Body of pancreas (tissue), 4 donors: ENCODE measurements around the gene RAB7A. TPM values are rescaled to one million over a fixed set of nuclear protein-coding genes. Genes with fewer than 3 reads are reported as not detected.

ENCODE experiments used
- ATAC-seq: fragments of 150-250 bp; one replicate; pipeline ENCODE4 v1.9.1; 2016
- DNase-seq, 4 donors: peaks; one replicate each; pipeline ENCODE4 v3.0.0-alpha.2; 2019
- H3K27ac ChIP-seq, 4 donors: fragments of 200-600 bp; sonication (generic); 1 replicate in 3 of 4; 2 replicates in 1 of 4; pipeline versions ENCODE4 v1.5.1 to v1.6.1; 2016 to 2019; ENCODE audit warnings: mild to moderate bottlenecking in 1 of 4, mixed read lengths in 1 of 4, moderate library complexity in 1 of 4
- H3K27me3 ChIP-seq, 2 donors: fragments of 200-600 bp; sonication (generic); one replicate each; pipeline ENCODE4 v1.6.0; 2016; ENCODE audit warnings: mild to moderate bottlenecking in 1 of 2
- H3K36me3 ChIP-seq, 2 donors: fragments of 200-600 bp; sonication (generic); replicated peaks in 1 of 2; 2 replicates each; pipeline ENCODE4 v1.5.1; 2016; ENCODE audit warnings: low read depth in 2 of 2; ENCODE audit not compliant: insufficient read depth in 1 of 2
- H3K4me1 ChIP-seq: fragments of 200-600 bp; sonication (generic); one replicate; pipeline ENCODE4 v1.6.0; 2016
- H3K4me3 ChIP-seq, 2 donors: fragments of 200-600 bp; sonication (generic); 1 replicate in 1 of 2; 2 replicates in 1 of 2; pipeline ENCODE4 v1.5.1; 2016 to 2019
- H3K9me3 ChIP-seq, 3 donors: fragments of 200-600 bp; sonication (generic); 1 replicate in 2 of 3; 2 replicates in 1 of 3; pipeline ENCODE4 v1.5.1; 2016
- CTCF ChIP-seq, 7 experiments: fragments of 450-650 bp in 4 of 7; fragments of 200-600 bp in 3 of 7; sonication (generic) in 3 of 7; IDR thresholded peaks; one replicate each; pipeline ENCODE4 v1.5.1; 2016 to 2019; ENCODE audit warnings: antibody characterized with exemption in 7 of 7
- POLR2A ChIP-seq, 3 donors: fragments of 450-650 bp; IDR thresholded peaks; one replicate each; pipeline ENCODE4 v1.6.1; 2016; ENCODE audit warnings: antibody characterized with exemption in 3 of 3, mild to moderate bottlenecking in 2 of 3
- WGBS, 2 donors: methylation state at CpG; one replicate each; pipeline ENCODE4 v1.1.5; 2017; 5-methylcytosine and 5-hydroxymethylcytosine counted together
- intact Hi-C: fragments of 100-400 bp; cut with DNase I; formaldehyde crosslinking; loops from one replicate; pipeline ENCODE4 v1.15.1; 2023
- total RNA-seq, 2 donors: library from RNA; depleted of rRNA; stranded (reverse); fragments of >200 nt; gene quantifications; one replicate each; pipeline ENCODE4 v1.1.0, GENCODE V29; 2016

RAB7A gene
- total RNA-seq, 2 donors from 2014 or later: 45.7 to 64.9 TPM

GRCh38 chr3:128815318-128816064 lies 89.5 kb downstream of the RAB7A start:
- Histone ChIP-seq H3K4me3 (no peak overlapping the region), H3K4me1 (no peaks in the 10 kb centered on the region), H3K27me3 (no peaks in the 10 kb centered on the region), H3K9me3 (no peaks in the 10 kb centered on the region), H3K27ac (no peak overlapping the region), H3K36me3 (peaks cover 7 to 12% of the 10 kb centered on the region in 2 donors)
- DNase-seq (no peak), ATAC-seq (no peak)
- TF ChIP-seq CTCF (IDR thresholded peaks at IDR 0.05): no peak
- no peak for TF ChIP-seq POLR2A (IDR thresholded peaks at IDR 0.05)
- 66 to 69% methylated on average over 3 of the region's 3 CpGs for whole genome bisulfite sequencing, 2 donors
- intact Hi-C loops: no loop called here

- DNase-seq (no peak), ATAC-seq (no peak)
- no peaks in the 10 kb centered on the region for H3K27me3 ChIP-seq
- H3K9me3 ChIP-seq: no peaks in the 10 kb centered on the region
- H3K4me1 ChIP-seq: no peaks in the 10 kb centered on the region
- no peak overlapping the region for H3K27ac ChIP-seq
- H3K4me3 ChIP-seq: no peak overlapping the region
- intact Hi-C loops: no loop called here
- H3K36me3 ChIP-seq: peaks cover under 1 to 5% of the 10 kb centered on the region in 2 donors
- TF ChIP-seq POLR2A (IDR thresholded peaks at IDR 0.05): no peak
- no peak for TF ChIP-seq CTCF (IDR thresholded peaks at IDR 0.05)
- WGBS, 2 donors: 85 to 91% methylated on average over 5 of the region's 5 CpGs
These were observed 92.3 kb downstream of the RAB7A start for GRCh38 chr3:128818186-128818787.

- Histone ChIP-seq H3K27ac (no peak overlapping the region), H3K9me3 (no peaks in the 10 kb centered on the region), H3K27me3 (no peaks in the 10 kb centered on the region), H3K36me3 (peaks cover 0 to 3% of the 10 kb centered on the region in 2 donors), H3K4me1 (no peaks in the 10 kb centered on the region), H3K4me3 (no peak overlapping the region)
- intact Hi-C loops: no loop called here
- DNase-seq (no peak), ATAC-seq (no peak)
- TF ChIP-seq POLR2A (IDR thresholded peaks at IDR 0.05) (no peak), CTCF (IDR thresholded peaks at IDR 0.05) (no peak)
- 85 to 99% methylated on average over 4 to 7 of the region's 7 CpGs for WGBS, 2 donors
These were observed 94.4 kb downstream of the RAB7A start for GRCh38 chr3:128820252-128820839.

- WGBS, 2 donors: 78 to 85% methylated on average over 5 to 6 of the region's 6 CpGs
- H3K4me1 ChIP-seq: no peaks in the 10 kb centered on the region
- H3K27me3 ChIP-seq: no peaks in the 10 kb centered on the region
- no peak overlapping the region for H3K27ac ChIP-seq
- no peaks in the 10 kb centered on the region for H3K9me3 ChIP-seq
- H3K4me3 ChIP-seq: no peak overlapping the region
- ATAC-seq: no peak
- intact Hi-C loops: no loop called here
- DNase-seq: no peak
- no peak for TF ChIP-seq POLR2A (IDR thresholded peaks at IDR 0.05)
- no peak for TF ChIP-seq CTCF (IDR thresholded peaks at IDR 0.05)
- no peaks in the 10 kb centered on the region for H3K36me3 ChIP-seq
These were observed 97.0 kb downstream of the RAB7A start for GRCh38 chr3:128823008-128823407.
